ENCODE results near the gene SENP1. TPM values are rescaled to one million over a fixed set of nuclear protein-coding genes. Genes with fewer than 3 reads are reported as not detected.

SENP1 gene
- 10 to 100 TPM; 14.3 to 19.4 (median 17.3) TPM for total RNA-seq

DNA sequence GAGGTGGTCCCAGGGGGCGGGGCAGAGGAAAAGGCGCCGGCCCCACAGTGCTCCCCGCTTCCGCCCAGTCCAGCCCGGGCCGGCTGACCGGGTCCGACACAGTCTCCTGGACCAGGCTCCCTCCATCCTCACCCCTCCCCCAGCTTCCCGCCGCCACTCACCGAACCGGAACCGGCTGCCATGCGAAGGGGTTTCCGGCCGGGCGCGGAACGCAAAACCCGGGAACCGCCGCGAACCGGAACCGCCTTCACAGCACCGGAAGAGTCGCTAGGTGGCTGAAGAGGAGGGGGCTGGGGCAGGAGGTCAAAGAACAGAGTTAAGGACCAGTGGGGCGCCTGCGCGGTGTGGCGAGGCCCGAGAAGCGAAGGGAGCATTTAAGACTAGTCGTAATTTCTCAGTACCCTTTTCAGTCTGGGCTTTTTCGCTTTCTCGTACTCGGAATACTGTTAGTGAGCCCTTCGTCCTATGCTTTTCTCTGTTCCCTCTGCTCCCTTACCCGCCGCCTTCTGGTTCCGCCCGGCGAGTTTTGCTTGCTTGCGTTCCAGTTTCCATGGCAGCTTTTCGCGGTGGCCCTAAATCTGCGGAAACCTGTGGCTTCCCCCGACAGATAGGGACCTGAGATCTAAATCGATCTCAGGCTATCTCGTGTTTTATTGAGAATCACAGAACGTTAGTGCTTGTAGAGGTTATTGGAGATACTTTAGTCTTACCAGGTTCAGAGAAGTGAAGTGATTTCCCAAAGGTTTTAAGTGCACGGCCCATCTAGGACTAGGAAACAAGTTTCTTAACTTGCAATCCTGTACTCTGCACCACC, at the start of gene SENP1:
TSS of gene SENP1 (minus strand) at position 213 of the 814 bp plus-strand sequence. CDS start 4,607 bp downstream, outside the sequence.
- H3K4me3 ChIP-seq (ENCODE audit: low read depth, poor library complexity, severe bottlenecking), result peak within 1 kb of the TSS; percentile 94
- WGBS, 2 donors, result 1% methylated on average over 34 to 47 of the region's 53 CpGs
- intact Hi-C loops (cut with DNase I; ENCODE audit: low total_unique reads), result no loop called here
- peak; percentile 79 to 97 for DNase-seq (ENCODE audit: low spot score in 2 of 2)
- TF ChIP-seq, protein P1, sequence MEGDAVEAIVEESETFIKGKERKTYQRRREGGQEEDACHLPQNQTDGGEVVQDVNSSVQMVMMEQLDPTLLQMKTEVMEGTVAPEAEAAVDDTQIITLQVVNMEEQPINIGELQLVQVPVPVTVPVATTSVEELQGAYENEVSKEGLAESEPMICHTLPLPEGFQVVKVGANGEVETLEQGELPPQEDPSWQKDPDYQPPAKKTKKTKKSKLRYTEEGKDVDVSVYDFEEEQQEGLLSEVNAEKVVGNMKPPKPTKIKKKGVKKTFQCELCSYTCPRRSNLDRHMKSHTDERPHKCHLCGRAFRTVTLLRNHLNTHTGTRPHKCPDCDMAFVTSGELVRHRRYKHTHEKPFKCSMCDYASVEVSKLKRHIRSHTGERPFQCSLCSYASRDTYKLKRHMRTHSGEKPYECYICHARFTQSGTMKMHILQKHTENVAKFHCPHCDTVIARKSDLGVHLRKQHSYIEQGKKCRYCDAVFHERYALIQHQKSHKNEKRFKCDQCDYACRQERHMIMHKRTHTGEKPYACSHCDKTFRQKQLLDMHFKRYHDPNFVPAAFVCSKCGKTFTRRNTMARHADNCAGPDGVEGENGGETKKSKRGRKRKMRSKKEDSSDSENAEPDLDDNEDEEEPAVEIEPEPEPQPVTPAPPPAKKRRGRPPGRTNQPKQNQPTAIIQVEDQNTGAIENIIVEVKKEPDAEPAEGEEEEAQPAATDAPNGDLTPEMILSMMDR (IDR thresholded peaks at IDR 0.05), result peak in 1 of 3 donors; percentile 25
- TF ChIP-seq POLR2A (IDR thresholded peaks at IDR 0.05), result no peak

DNA sequence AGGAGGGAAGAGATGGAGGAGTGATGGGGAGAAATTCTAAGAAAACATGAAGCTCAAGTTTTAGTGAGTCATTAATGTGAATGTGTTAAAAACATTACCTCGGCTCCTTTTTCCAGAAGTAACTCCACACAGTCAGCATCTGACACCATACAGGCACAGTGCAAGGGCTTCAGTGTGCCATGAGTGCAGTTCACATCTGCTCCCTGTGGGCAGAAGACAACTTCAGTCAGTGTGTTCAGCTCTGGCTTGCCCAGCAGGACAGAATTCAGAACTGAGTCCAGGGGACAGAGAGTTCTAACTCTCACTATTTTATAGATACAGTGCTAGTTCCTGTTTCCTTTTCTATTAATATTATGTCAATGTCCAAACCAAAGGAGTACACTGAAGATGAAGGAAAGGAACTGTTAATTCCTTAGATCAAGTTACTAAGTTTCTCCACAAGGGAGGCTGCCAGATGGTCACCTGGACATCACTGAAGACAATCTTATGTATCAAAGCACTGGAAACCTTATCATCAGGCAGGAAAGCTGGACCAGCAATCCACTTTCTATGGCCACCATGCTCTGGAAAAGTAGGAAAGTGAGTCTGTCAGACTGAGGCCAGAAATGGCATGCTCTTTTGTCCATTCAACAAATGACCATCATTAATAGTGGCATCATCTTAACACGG, 45.4 kb upstream of the SENP1 start:
- intact Hi-C loops (cut with DNase I; ENCODE audit: low total_unique reads), result no loop called here
- TF ChIP-seq, protein P1 (IDR thresholded peaks at IDR 0.05), result no peak
- no peak for TF ChIP-seq POLR2A (IDR thresholded peaks at IDR 0.05)
- H3K4me3 ChIP-seq (ENCODE audit: low read depth, poor library complexity, severe bottlenecking), result no peak overlapping the region
- no peak for DNase-seq (ENCODE audit: low spot score in 2 of 2)
- 61 to 81% methylated on average over 2 of the region's 2 CpGs for WGBS, 2 donors

DNA sequence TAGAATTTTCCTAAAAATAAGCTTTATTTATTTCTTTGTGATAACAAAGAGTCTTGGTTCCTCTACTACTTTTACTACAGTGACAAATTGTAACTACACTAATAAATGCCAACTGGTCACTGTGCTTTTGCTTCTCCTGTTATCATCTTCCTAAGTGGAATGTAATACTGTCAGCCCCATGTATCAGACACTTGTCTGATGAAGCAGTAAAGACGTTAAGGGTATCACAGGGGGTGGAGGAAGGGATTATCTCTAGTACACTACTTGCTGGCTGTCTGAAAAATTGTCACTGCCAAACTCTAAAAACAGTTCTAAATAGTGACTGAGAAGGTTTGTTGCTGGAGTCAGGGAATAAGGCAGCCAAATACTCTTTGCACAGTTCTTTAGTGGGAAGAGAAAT, 40.1 kb upstream of the SENP1 start:
- H3K4me3 ChIP-seq (ENCODE audit: low read depth, poor library complexity, severe bottlenecking), result no peak overlapping the region
- WGBS, 2 donors, result 51 to 65% methylated on average over 1 of the region's 1 CpG
- DNase-seq (ENCODE audit: low spot score in 2 of 2), result no peak
- intact Hi-C loops (cut with DNase I; ENCODE audit: low total_unique reads), result no loop called here
- no peak for TF ChIP-seq POLR2A (IDR thresholded peaks at IDR 0.05)
- TF ChIP-seq, protein P1 (IDR thresholded peaks at IDR 0.05), result no peak

DNA sequence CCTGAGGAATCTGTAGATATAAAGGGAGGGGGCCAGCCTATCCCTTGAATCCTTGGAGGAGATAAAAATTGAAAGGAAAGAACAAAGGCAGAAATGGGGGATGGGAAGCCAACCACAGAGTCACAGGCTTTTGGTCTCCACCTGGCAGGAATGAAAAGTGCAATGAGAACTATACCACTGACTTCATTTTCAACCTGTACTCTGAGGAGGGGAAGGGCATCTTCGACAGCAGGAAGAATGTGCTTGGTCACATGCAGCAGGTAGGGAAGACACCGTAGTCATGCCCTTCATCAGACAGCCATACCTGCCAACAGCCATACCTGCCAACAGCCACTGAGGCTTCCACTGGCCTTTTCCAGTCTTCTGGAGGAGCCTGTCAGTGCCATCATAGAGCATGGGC, 38.0 kb upstream of the SENP1 start:
- no peak overlapping the region for H3K4me3 ChIP-seq (ENCODE audit: low read depth, poor library complexity, severe bottlenecking)
- no peak for TF ChIP-seq POLR2A (IDR thresholded peaks at IDR 0.05)
- TF ChIP-seq, protein P1 (IDR thresholded peaks at IDR 0.05), result no peak
- no peak for DNase-seq (ENCODE audit: low spot score in 2 of 2)
- 82 to 91% methylated on average over 2 of the region's 2 CpGs for WGBS, 2 donors
- intact Hi-C loops (cut with DNase I; ENCODE audit: low total_unique reads), result no loop called here

DNA sequence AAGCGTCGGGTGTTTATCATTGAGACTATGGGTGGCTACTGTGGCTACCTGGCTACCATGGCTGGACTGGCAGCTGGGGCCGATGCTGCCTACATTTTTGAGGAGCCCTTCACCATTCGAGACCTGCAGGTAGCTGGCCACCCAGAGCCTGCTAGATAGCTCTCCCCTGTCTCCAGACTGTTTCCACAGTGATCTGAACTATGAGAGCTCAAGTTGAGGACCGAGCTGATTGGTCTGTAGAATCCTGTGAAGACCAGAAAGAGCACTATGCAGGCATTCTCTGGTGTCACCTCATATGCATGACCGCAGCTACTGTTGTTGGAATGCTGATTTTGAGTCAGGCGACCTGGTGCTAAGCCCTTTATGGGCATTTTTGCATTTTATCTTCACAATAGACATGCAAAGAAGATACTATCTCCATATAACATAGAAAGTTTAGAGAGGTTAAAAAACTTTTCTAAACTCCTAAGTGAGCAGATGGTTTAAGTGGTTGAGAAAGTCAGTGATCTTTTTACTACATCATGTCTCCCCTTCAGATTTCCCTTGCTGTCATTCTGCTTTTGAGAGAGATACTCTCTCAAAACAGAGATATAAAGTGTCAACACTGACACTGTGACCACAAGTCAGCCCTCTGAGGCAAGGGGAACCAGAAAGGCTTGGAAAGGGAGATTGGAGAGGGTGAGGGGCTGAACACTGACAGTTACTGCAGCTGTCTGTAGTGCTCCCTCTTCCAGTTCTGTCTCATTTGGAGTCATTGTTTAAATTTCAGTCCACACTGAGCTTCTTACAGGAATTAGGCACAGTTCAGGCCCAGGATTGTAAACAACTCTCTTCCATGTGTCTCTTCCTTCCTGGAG, 37.2 kb upstream of the SENP1 start:
- TF ChIP-seq, protein P1 (IDR thresholded peaks at IDR 0.05), result no peak
- TF ChIP-seq POLR2A (IDR thresholded peaks at IDR 0.05), result no peak
- WGBS, 2 donors, result 84 to 88% methylated on average over 7 of the region's 7 CpGs
- no peak overlapping the region for H3K4me3 ChIP-seq (ENCODE audit: low read depth, poor library complexity, severe bottlenecking)
- intact Hi-C loops (cut with DNase I; ENCODE audit: low total_unique reads), result no loop called here
- DNase-seq (ENCODE audit: low spot score in 2 of 2), result no peak
